Psoas muscle (tissue), 8 donors: ENCODE data around the gene PRAC2. TPM values are rescaled to one million over a fixed set of nuclear protein-coding genes. Genes with fewer than 3 reads are reported as not detected.

ENCODE experiments used
- ATAC-seq, 4 donors: fragments of 200-7000 bp; cut with Tn5 transposase; one replicate each; pipeline ENCODE4 v1.9.1; 2020; ENCODE audit warnings: moderate library complexity in 3 of 4, mild to moderate bottlenecking in 2 of 4
- DNase-seq, 2 donors: peaks; one replicate each; pipeline ENCODE4 v3.0.0-alpha.2; 2020
- H3K27ac ChIP-seq: fragments of 200-600 bp; one replicate; pipeline ENCODE4 v1.8.0; 2022
- H3K27me3 ChIP-seq, 3 donors: fragments of 200-600 bp in 1 of 3; one replicate each; pipeline versions ENCODE4 v1.6.1 to v1.8.0; 2013 to 2022; ENCODE audit warnings: low read length in 2 of 3, mild to moderate bottlenecking in 2 of 3, moderate library complexity in 1 of 3; ENCODE audit not compliant: insufficient read depth in 3 of 3
- H3K36me3 ChIP-seq, 2 donors: fragments of 200-600 bp in 1 of 2; one replicate each; pipeline versions ENCODE4 v1.6.1 to v1.8.0; 2013 to 2022; ENCODE audit warnings: low read depth in 1 of 2, mild to moderate bottlenecking in 1 of 2, moderate library complexity in 1 of 2; ENCODE audit not compliant: insufficient read depth in 1 of 2
- H3K4me1 ChIP-seq: fragments of 200-600 bp; one replicate; pipeline ENCODE4 v1.8.0; 2022
- H3K4me3 ChIP-seq: fragments of 200-600 bp; one replicate; pipeline ENCODE4 v1.8.0; 2022; ENCODE audit warnings: mild to moderate bottlenecking
- H3K9me3 ChIP-seq: fragments of 200-600 bp; one replicate; pipeline ENCODE4 v1.8.0; 2022
- CTCF ChIP-seq: fragments of 200-600 bp; IDR thresholded peaks from one replicate; pipeline ENCODE4 v1.8.0; 2022; ENCODE audit warnings: antibody characterized with exemption
- WGBS, 3 donors: extraction: QIAGEN DNeasy Blood & Tissue Kit; methylation state at CpG; one replicate each; pipeline versions ENCODE4 v1.1.6 to v1.1.7; 2013; 5-methylcytosine and 5-hydroxymethylcytosine counted together
- intact Hi-C, 2 donors: fragments of 100-400 bp; cut with DNase I; formaldehyde crosslinking; loops; one replicate each; pipeline versions ENCODE4 v1.11.0 to v1.14.2; 2022
- polyA plus RNA-seq, 3 donors: library from polyadenylated mRNA; stranded (reverse); fragments of 200-250 nt; gene quantifications; one replicate each; pipeline ENCODE4 v1.2.3, GENCODE V29; 2013
- total RNA-seq, 4 donors: library from RNA; stranded (reverse); fragmentation: NEBNext Ultra II Directional in 2 of 4; extraction: Animal tissue kit (Norgen Biotek cat#: 25700) in 2 of 4; gene quantifications; one replicate each; pipeline versions ENCODE4 v1.2.1 to v1.2.4, GENCODE V29; 2021 to 2023
- donor health status: healthy with polysubstance abuse.
- donor health status: DM: no; HTN: no; CAD: no; lungs with moderate emphysema.
- donor health status: Bipolar disorder and iron deficiency.
- donor health status: healthy.
- donor health status: DM: yes; HTN: yes; CAD: no.
- donor health status: DM: no; HTN: no; CAD: no.
- donor health status: DM: no; HTN: no; CAD: no.
- donor health status: DM: yes; HTN: yes; CAD: no.

PRAC2 gene
- total and polyA plus RNA-seq, 7 donors = not detected

GRCh38 chr17:48734333-48735061 lies 11.5 kb downstream of the PRAC2 start:
- ATAC-seq (no peak), DNase-seq (no peak)
- H3K4me3 ChIP-seq = no peak overlapping the region
- no peaks in the 10 kb centered on the region for H3K9me3 ChIP-seq
- WGBS, 3 donors = 5 to 9% (median 6%) methylated on average over 13 to 14 of the region's 14 CpGs
- TF ChIP-seq CTCF = no peak
- no peaks in the 10 kb centered on the region for H3K4me1 ChIP-seq
- no peaks in the 10 kb centered on the region for H3K36me3 ChIP-seq
- peaks cover 0 to 97% (median 46%) of the 10 kb centered on the region in 3 donors for H3K27me3 ChIP-seq
- H3K27ac ChIP-seq = no peak overlapping the region
- intact Hi-C loops = no loop called here

- Histone ChIP-seq H3K27me3 (peaks cover 0 to 97% (median 43%) of the 10 kb centered on the region in 3 donors), H3K4me1 (no peaks in the 10 kb centered on the region), H3K27ac (no peak overlapping the region), H3K36me3 (no peaks in the 10 kb centered on the region), H3K9me3 (no peaks in the 10 kb centered on the region), H3K4me3 (no peak overlapping the region)
- intact Hi-C loops = no loop called here
- DNase-seq = no peak
- WGBS, 3 donors = 2 to 10% (median 5%) methylated on average over 7 of the region's 7 CpGs
- TF ChIP-seq CTCF = no peak
- no peak for ATAC-seq
These were observed 12.0 kb downstream of the PRAC2 start for GRCh38 chr17:48735062-48735351.

- no peaks in the 10 kb centered on the region for H3K9me3 ChIP-seq
- no peaks in the 10 kb centered on the region for H3K36me3 ChIP-seq
- DNase-seq (no peak), ATAC-seq (no peak)
- H3K4me3 ChIP-seq = no peak overlapping the region
- intact Hi-C loops = no loop called here
- no peak for TF ChIP-seq CTCF
- H3K27me3 ChIP-seq = peaks cover 0 to 99% (median 53%) of the 10 kb centered on the region in 3 donors
- WGBS, 3 donors = 54 to 62% (median 57%) methylated on average over 4 of the region's 4 CpGs
- no peaks in the 10 kb centered on the region for H3K4me1 ChIP-seq
- H3K27ac ChIP-seq = no peak overlapping the region
These were observed 14.5 kb downstream of the PRAC2 start for GRCh38 chr17:48737330-48738043.

- DNase-seq (no peak), ATAC-seq (no peak)
- no peak for TF ChIP-seq CTCF
- H3K9me3 ChIP-seq = no peaks in the 10 kb centered on the region
- H3K4me3 ChIP-seq = no peak overlapping the region
- no peak overlapping the region for H3K27ac ChIP-seq
- peaks cover 0 to 99% (median 51%) of the 10 kb centered on the region in 3 donors for H3K27me3 ChIP-seq
- 4 to 12% (median 7%) methylated on average over 11 of the region's 11 CpGs for WGBS, 3 donors
- no peaks in the 10 kb centered on the region for H3K36me3 ChIP-seq
- intact Hi-C loops = no loop called here
- no peaks in the 10 kb centered on the region for H3K4me1 ChIP-seq
These were observed 15.4 kb downstream of the PRAC2 start for GRCh38 chr17:48738424-48738802.
